ENCODE measurements around the gene GSTM4. TPM values are rescaled to one million over a fixed set of nuclear protein-coding genes. Genes with fewer than 3 reads are reported as not detected.

GSTM4 gene
- total and polyA plus RNA-seq, 2 of the 4 experiments (the other 2 are of a cell fraction): 10.4 to 37.8 TPM

- H3K56ac ChIP-seq (ENCODE audit: extremely low read depth, insufficient read depth, low read length): no peak overlapping the region
- ATAC-seq (ENCODE audit: low read depth): no peak
- no peak overlapping the region for H2AK9ac ChIP-seq (replicated peaks; ENCODE audit: low read depth, low read length, poor library complexity)
- H3K23ac ChIP-seq (ENCODE audit: low read depth, low read length): no peak overlapping the region
- H4K8ac ChIP-seq (ENCODE audit: low read depth in 2 of 2, low read length in 2 of 2): no peak overlapping the region
- H2BK15ac ChIP-seq (ENCODE audit: low read depth, low read length): no peak overlapping the region
- no peak overlapping the region for H2AFZ ChIP-seq (replicated peaks; ENCODE audit: low read length, poor library complexity)
- peaks cover 3% of the 10 kb centered on the region; the same call in 1 of the 2 replicates for H4K20me1 ChIP-seq (ENCODE audit: insufficient read depth, low read length)
- H3K4me1 ChIP-seq (ENCODE audit: control insufficient read depth, insufficient read depth, low read length): peaks cover 10% of the 10 kb centered on the region
- no peak overlapping the region for H2AK5ac ChIP-seq (ENCODE audit: low read depth, low read length)
- no peak overlapping the region for H2BK120ac ChIP-seq (ENCODE audit: low read depth, low read length)
- BruUV-seq (replicated peaks): no TSS peak
- H4K5ac ChIP-seq (ENCODE audit: low read depth, low read length): no peak overlapping the region
- no peaks in the 10 kb centered on the region for H3K27me3 ChIP-seq (ENCODE audit: control insufficient read depth, insufficient read depth, low read length)
- H3K9me1 ChIP-seq (ENCODE audit: insufficient read depth, low read length): no peaks in the 10 kb centered on the region
- H3K4ac ChIP-seq (ENCODE audit: low read depth, low read length): no peak overlapping the region
- no peaks in the 10 kb centered on the region for H3K9me3 ChIP-seq (ENCODE audit: control insufficient read depth, insufficient read depth, low read length)
- peaks cover 25% of the 10 kb centered on the region for H3K36me3 ChIP-seq (ENCODE audit: control insufficient read depth, insufficient read depth, low read length)
- H3K4me2 ChIP-seq (ENCODE audit: low read depth, low read length): no peak overlapping the region
- no peak overlapping the region for H3K9ac ChIP-seq (ENCODE audit: low read depth, low read length)
- H4K91ac ChIP-seq (ENCODE audit: insufficient read depth, low read depth, low read length): no peak overlapping the region
- no peak overlapping the region for H3K14ac ChIP-seq (replicated peaks; ENCODE audit: low read depth, low read length)
- H3K18ac ChIP-seq (ENCODE audit: low read depth, low read length): no peak overlapping the region
- WGBS, 2 experiments (ENCODE audit: extremely low coverage in 2 of 2, insufficient read length in 1 of 2): no CpG with 5 or more reads among the region's 13 CpGs
- H2BK5ac ChIP-seq (ENCODE audit: low read depth, low read length, poor library complexity, severe bottlenecking): no peak overlapping the region
- TF ChIP-seq RFX5 (IDR thresholded peaks at IDR 0.05; ENCODE audit: low read depth, low read length) (no peak), SMC3 (IDR thresholded peaks at IDR 0.05; ENCODE audit: low read depth, low read length) (no peak), BHLHE40 (IDR thresholded peaks at IDR 0.05; ENCODE audit: low read depth, low read length) (no peak), MXI1 (IDR thresholded peaks at IDR 0.05; ENCODE audit: borderline replicate concordance, low read depth, low read length) (no peak), CEBPB (IDR thresholded peaks at IDR 0.05; ENCODE audit: low read depth, low read length) (no peak), CHD1 (IDR thresholded peaks at IDR 0.05; ENCODE audit: low read depth, low read length) (no peak), MAZ (IDR thresholded peaks at IDR 0.05; ENCODE audit: borderline replicate concordance, low read depth, low read length) (no peak), NFE2L2 (IDR thresholded peaks at IDR 0.05; ENCODE audit: low read depth, low read length) (no peak), RCOR1 (IDR thresholded peaks at IDR 0.05; ENCODE audit: insufficient replicate concordance, low read length) (no peak), FOS (IDR thresholded peaks at IDR 0.05; ENCODE audit: low read depth, low read length) (no peak), MAFK (IDR thresholded peaks at IDR 0.05; ENCODE audit: low read depth, low read length) (no peak), ELK1 (IDR thresholded peaks at IDR 0.05; ENCODE audit: borderline replicate concordance, low read depth, low read length) (no peak), CTCF (conservative IDR thresholded peaks at IDR 0.05; ENCODE audit: low read depth, low read length) (no peak), POLR2A (IDR thresholded peaks at IDR 0.05; ENCODE audit: low read depth, low read length) (no peak)
- H3K27ac ChIP-seq (ENCODE audit: insufficient read depth, low read length): no peak overlapping the region
- no peak for DNase-seq
- no peak overlapping the region for H3K4me3 ChIP-seq (ENCODE audit: insufficient read depth, low read depth, low read length)
- peaks cover 13 to 14% of the 10 kb centered on the region in 2 experiments; a peak in 2 of 4 replicates for H3K79me1 ChIP-seq (ENCODE audit: low read depth in 1 of 2, low read length in 2 of 2)
- intact Hi-C loops (cut with micrococcal nuclease) (no loop called here), in situ Hi-C loops (cut with MboI; ENCODE audit: low sequenced_read_pairs) (no loop called here), dilution Hi-C loops (cut with HindIII; ENCODE audit: low sequenced_read_pairs, unreplicated experiment) (no loop called here)
- no peak overlapping the region for H2BK20ac ChIP-seq (ENCODE audit: low read depth, low read length)
- ChIA-PET POLR2A (ENCODE audit: unreplicated experiment) (no interaction called here), CTCF (no interaction called here)
Measured at GRCh38 chr1:109634771-109635750, 20.8 kb upstream of the GSTM4 start.
